ENCODE results near the gene PDE11A. TPM values are rescaled to one million over a fixed set of nuclear protein-coding genes. Genes with fewer than 3 reads are reported as not detected.

Gene PDE11A
- total RNA-seq, 1 experiment from 2014 or later = not detected

DNA sequence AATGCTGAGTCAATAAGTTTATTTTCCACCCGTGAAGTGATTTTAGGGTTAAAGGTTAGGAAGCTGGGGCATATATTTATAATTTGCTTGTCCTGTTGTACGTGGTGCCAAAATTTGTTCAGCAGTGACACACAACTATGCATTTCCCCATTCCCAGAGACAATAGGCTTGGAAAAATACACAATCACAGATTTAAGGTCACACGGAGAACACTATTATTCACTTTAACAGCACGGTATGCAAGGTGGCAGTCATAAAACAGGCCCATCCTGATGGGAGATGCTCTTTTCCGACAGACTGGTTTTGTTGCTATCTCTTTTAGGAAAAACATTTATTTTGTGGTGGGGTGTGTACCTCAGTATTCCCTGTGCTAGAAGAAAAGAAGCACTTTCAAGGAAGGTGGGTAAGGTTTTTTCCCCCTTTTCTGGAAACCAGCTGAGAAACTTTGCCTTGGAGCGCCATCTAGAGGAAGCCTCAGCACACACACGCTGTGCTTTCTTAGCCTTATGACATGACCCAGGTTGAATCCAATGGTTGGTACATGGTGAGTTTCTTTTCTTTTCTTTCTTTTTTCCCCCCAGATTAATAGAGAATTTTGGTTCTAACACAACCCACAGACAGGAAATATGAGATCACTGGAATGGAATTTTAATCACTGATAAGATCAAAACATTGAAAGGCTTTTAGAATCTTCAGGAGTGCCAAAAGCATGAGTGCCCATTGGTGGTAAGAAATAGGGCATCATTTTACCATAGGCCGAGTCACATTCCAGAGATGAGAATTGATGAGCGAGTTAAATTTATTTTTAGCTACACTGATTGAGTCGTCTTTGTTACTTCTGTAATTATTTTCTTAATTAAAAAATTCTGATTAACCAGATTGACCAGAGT lies 347.9 kb downstream of the PDE11A start:
- POLR2A ChIA-PET = interaction anchor here (0.5 to 1.5 kb wide), 5 partner anchors 9 to 1295 kb away, joined by 3 to 4 read pairs (median 4); no protein-coding TSS in a partner anchor
- Mint-ChIP-seq H3K27ac (ENCODE audit: low read depth, unreplicated experiment) (no peak overlapping the region), H3K4me3 (ENCODE audit: unreplicated experiment) (no peak overlapping the region), H3K36me3 (ENCODE audit: insufficient read depth, unreplicated experiment) (no peaks in the 10 kb centered on the region), H3K4me1 (ENCODE audit: insufficient read depth, unreplicated experiment) (no peaks in the 10 kb centered on the region), H3K9me3 (ENCODE audit: unreplicated experiment) (no peaks in the 10 kb centered on the region), H3K27me3 (ENCODE audit: insufficient read depth, unreplicated experiment) (peaks cover 53% of the 10 kb centered on the region)
- BruUV-seq (replicated peaks) = no TSS peak
- CTCF ChIA-PET = interaction anchor here (0.5 to 5.4 kb wide), 44 partner anchors 9 to 1598 kb away, joined by 3 to 39 read pairs (median 3); no protein-coding TSS in a partner anchor
- DNase-seq (ENCODE audit: unreplicated experiment) = peak; percentile 58
- intact Hi-C loops (cut with micrococcal nuclease) = loop anchor here (1.0 to 10.0 kb wide), 6 partner anchors 235 to 910 kb away; no protein-coding TSS in a partner anchor
- TF ChIP-seq, protein P1, sequence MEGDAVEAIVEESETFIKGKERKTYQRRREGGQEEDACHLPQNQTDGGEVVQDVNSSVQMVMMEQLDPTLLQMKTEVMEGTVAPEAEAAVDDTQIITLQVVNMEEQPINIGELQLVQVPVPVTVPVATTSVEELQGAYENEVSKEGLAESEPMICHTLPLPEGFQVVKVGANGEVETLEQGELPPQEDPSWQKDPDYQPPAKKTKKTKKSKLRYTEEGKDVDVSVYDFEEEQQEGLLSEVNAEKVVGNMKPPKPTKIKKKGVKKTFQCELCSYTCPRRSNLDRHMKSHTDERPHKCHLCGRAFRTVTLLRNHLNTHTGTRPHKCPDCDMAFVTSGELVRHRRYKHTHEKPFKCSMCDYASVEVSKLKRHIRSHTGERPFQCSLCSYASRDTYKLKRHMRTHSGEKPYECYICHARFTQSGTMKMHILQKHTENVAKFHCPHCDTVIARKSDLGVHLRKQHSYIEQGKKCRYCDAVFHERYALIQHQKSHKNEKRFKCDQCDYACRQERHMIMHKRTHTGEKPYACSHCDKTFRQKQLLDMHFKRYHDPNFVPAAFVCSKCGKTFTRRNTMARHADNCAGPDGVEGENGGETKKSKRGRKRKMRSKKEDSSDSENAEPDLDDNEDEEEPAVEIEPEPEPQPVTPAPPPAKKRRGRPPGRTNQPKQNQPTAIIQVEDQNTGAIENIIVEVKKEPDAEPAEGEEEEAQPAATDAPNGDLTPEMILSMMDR (IDR thresholded peaks at IDR 0.05; ENCODE audit: unreplicated experiment) = peak; percentile 86

DNA sequence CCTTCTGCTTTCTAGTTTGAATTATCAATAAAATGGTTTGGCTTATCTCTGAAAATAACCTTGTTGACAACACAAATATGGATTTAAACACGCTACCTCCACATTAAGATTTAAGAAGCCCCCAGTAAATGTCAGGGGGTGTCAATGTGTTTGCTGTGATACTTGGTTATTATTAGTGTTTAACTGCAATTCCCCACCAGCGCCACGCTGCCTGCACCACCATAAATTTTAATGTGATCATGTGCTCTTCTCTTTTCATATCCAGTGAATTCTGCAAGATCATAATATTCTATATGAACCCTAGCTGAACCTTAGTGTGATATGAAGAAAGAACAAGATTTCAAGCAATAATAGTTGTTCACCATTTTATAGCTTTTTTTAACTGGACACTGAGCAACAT lies 349.3 kb downstream of the PDE11A start:
- peaks cover 39% of the 10 kb centered on the region for H3K27me3 Mint-ChIP-seq (ENCODE audit: insufficient read depth, unreplicated experiment)
- CTCF ChIA-PET = interaction anchor here (1.0 to 5.4 kb wide), 14 partner anchors 9 to 696 kb away, joined by 3 to 39 read pairs (median 3); a partner anchor contains a TSS
- POLR2A ChIA-PET = interaction anchor here (0.6 to 1.5 kb wide), 4 partner anchors 16 to 457 kb away, joined by 3 to 4 read pairs (median 3); no protein-coding TSS in a partner anchor
- H3K27ac Mint-ChIP-seq (ENCODE audit: low read depth, unreplicated experiment) = no peak overlapping the region
- intact Hi-C loops (cut with micrococcal nuclease) = loop anchor here (5.0 to 10.0 kb wide), 3 partner anchors 306 to 908 kb away; no protein-coding TSS in a partner anchor
- no peaks in the 10 kb centered on the region for H3K9me3 Mint-ChIP-seq (ENCODE audit: unreplicated experiment)
- no TSS peak for BruUV-seq (replicated peaks)
- H3K4me3 Mint-ChIP-seq (ENCODE audit: unreplicated experiment) = no peak overlapping the region
- no peaks in the 10 kb centered on the region for H3K36me3 Mint-ChIP-seq (ENCODE audit: insufficient read depth, unreplicated experiment)
- TF ChIP-seq, protein P1 (IDR thresholded peaks at IDR 0.05; ENCODE audit: unreplicated experiment) = no peak
- H3K4me1 Mint-ChIP-seq (ENCODE audit: insufficient read depth, unreplicated experiment) = no peaks in the 10 kb centered on the region
- DNase-seq (ENCODE audit: unreplicated experiment) = no peak

DNA sequence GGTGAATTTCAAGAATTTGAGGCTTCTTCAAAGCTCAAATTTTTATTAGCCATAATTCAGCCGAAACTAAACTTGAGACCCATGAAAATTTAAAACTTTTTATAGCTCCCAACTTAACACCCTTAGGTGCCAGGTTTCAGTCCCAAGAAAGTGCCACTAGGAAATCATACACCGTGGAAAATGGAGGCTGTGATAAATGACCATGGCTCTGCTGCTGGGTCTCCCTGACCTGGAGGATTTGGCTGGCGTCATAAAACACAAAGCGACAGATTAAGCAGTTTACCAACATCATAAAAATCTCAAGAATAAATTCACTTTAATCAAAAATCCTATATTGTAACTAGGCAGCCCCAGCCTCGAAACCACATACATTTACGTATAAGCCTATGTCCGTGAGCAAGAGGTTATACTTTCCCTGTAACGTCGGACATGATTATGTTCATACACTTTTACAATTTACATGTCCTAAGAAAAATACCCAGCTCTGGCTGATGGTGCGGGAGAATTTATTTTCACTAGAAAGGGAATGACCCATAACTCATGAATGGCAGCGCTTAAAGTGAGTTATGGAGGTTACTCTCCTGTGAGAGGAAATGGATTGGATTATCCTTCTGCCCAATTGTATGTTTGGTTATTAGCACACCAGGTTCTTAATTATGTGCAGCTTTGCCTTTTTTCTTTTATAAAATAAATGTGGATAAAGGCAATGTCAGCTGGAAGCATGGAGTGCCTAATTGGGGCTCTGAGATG lies 350.6 kb downstream of the PDE11A start:
- CTCF ChIA-PET = interaction anchor here (0.9 to 5.4 kb wide), 6 partner anchors 8 to 558 kb away, joined by 3 to 39 read pairs (median 3); no protein-coding TSS in a partner anchor
- H3K4me1 Mint-ChIP-seq (ENCODE audit: insufficient read depth, unreplicated experiment) = no peaks in the 10 kb centered on the region

More for the DNA sequence above, 350.6 kb downstream of the PDE11A start:
- TF ChIP-seq, protein P1 (IDR thresholded peaks at IDR 0.05; ENCODE audit: unreplicated experiment) = no peak
- intact Hi-C loops (cut with micrococcal nuclease) = loop anchor here (5.0 to 10.0 kb wide), 3 partner anchors 305 to 907 kb away; no protein-coding TSS in a partner anchor
- H3K36me3 Mint-ChIP-seq (ENCODE audit: insufficient read depth, unreplicated experiment) = no peaks in the 10 kb centered on the region
- H3K9me3 Mint-ChIP-seq (ENCODE audit: unreplicated experiment) = no peaks in the 10 kb centered on the region
- no peak overlapping the region for H3K4me3 Mint-ChIP-seq (ENCODE audit: unreplicated experiment)
- H3K27me3 Mint-ChIP-seq (ENCODE audit: insufficient read depth, unreplicated experiment) = peaks cover 27% of the 10 kb centered on the region
- no peak for DNase-seq (ENCODE audit: unreplicated experiment)
- H3K27ac Mint-ChIP-seq (ENCODE audit: low read depth, unreplicated experiment) = no peak overlapping the region
- POLR2A ChIA-PET = no interaction called here
- no TSS peak for BruUV-seq (replicated peaks)

All from MCF 10A (cell line).